B cell (primary cell): Measurements from ENCODE around the gene ZBTB12.
"Not testable (repeated sequence)": the region's sequence is repeated elsewhere in the genome, so short reads cannot be mapped to it uniquely, and the experiment has no call there.

ENCODE experiments used
- EZH2 ChIP-seq: IDR thresholded peaks from 2 replicates; pipeline ENCODE4 v1.6.1; 2012; ENCODE audit warnings: borderline replicate concordance, low read depth, mild to moderate bottlenecking, moderate library complexity, low read length; ENCODE audit not compliant: insufficient read depth, poor library complexity, severe bottlenecking
- TF ChIP-seq, protein P1 (sequence below): fragments of 200-600 bp; IDR thresholded peaks from one replicate; pipeline ENCODE4 v1.8.0; 2022; ENCODE audit warnings: antibody characterized with exemption, mild to moderate bottlenecking

DNA sequence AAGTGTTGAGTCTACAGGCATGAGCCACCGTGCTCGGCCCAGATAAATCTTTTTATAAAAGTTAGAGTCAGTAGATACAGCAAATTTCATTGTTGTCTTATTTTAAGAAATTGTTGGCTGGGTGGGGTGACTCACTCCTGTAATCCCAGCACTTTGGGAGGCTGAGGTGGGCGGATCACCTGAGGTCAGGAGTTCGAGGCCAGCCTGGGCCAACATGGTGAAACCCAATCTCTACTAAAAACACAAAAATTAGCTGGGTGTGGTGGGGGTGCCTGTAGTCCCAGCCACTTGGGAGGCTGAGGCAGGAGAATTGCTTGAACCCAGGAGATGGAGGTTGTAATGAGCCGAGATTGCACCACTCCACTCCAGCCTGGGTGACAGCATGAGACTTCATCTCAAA is 6.4 kb upstream of the ZBTB12 start:
- TF ChIP-seq, protein P1, sequence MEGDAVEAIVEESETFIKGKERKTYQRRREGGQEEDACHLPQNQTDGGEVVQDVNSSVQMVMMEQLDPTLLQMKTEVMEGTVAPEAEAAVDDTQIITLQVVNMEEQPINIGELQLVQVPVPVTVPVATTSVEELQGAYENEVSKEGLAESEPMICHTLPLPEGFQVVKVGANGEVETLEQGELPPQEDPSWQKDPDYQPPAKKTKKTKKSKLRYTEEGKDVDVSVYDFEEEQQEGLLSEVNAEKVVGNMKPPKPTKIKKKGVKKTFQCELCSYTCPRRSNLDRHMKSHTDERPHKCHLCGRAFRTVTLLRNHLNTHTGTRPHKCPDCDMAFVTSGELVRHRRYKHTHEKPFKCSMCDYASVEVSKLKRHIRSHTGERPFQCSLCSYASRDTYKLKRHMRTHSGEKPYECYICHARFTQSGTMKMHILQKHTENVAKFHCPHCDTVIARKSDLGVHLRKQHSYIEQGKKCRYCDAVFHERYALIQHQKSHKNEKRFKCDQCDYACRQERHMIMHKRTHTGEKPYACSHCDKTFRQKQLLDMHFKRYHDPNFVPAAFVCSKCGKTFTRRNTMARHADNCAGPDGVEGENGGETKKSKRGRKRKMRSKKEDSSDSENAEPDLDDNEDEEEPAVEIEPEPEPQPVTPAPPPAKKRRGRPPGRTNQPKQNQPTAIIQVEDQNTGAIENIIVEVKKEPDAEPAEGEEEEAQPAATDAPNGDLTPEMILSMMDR = not testable (repeated sequence)
- not testable (repeated sequence) for TF ChIP-seq EZH2
